HEK293 (cell line): ENCODE measurements around the gene CDK14.

Experiments used
- CTCF ChIA-PET: fragments of 350-600 bp; formaldehyde crosslinking; extraction: SDS; loops from one replicate; lab custom pipeline; 2021; ENCODE audit warnings: antibody characterized with exemption; lab: Yijun Ruan, JAX
- POLR2A ChIA-PET: fragments of 300-600 bp; formaldehyde crosslinking; extraction: SDS; loops from one replicate; lab custom pipeline; 2020; ENCODE audit warnings: antibody characterized with exemption, inconsistent platforms; lab: Yijun Ruan, JAX
- H3K27ac ChIP-seq: fragments of 200-500 bp; sonication (Bioruptor generic); 2 replicates; pipeline ENCODE4 v1.5.1; 2014; ENCODE audit warnings: low read depth, low read length, control low read depth, inconsistent platforms; ENCODE audit errors: extremely low read depth
- H3K36me3 ChIP-seq, 2 experiments: fragments of 200-500 bp in 1 of 2; sonication (Bioruptor generic) in 1 of 2; 1 replicate in 1 of 2; 2 replicates in 1 of 2; pipeline ENCODE4 v1.5.1; 2014 to 2017; ENCODE audit warnings: inconsistent platforms in 2 of 2, low read length in 2 of 2; ENCODE audit not compliant: control insufficient read depth in 2 of 2, insufficient read depth in 1 of 2
- H3K4me1 ChIP-seq: fragments of 200-500 bp; sonication (Bioruptor generic); 2 replicates; pipeline ENCODE4 v1.5.1; 2014; ENCODE audit warnings: mild to moderate bottlenecking, low read length, inconsistent platforms; ENCODE audit not compliant: control insufficient read depth, insufficient read depth
- H3K4me3 ChIP-seq: 2 replicates; pipeline ENCODE4 v1.5.1; 2011; ENCODE audit warnings: low read depth, mild to moderate bottlenecking, control low read depth, low read length, moderate library complexity
- H3K9me3 ChIP-seq: fragments of 200-500 bp; sonication (Bioruptor generic); 2 replicates; pipeline ENCODE4 v1.5.1; 2014; ENCODE audit warnings: low read depth, low read length, inconsistent platforms; ENCODE audit not compliant: control insufficient read depth, insufficient read depth
- FEZF1 ChIP-seq: fragments of 450-650 bp; formaldehyde crosslinking; IDR thresholded peaks from 2 replicates; pipeline ENCODE4 v1.5.1; 2016; ENCODE audit warnings: missing biosample characterization, missing genetic modification characterization
- HIC1 ChIP-seq: fragments of 450-650 bp; formaldehyde crosslinking; IDR thresholded peaks from 2 replicates; pipeline ENCODE4 v1.5.1; 2016; ENCODE audit warnings: missing biosample characterization, missing genetic modification characterization
- OSR2 ChIP-seq: fragments of 450-650 bp; formaldehyde crosslinking; IDR thresholded peaks from 2 replicates; pipeline ENCODE4 v1.5.1; 2016; ENCODE audit warnings: missing biosample characterization, missing genetic modification characterization
- OVOL3 ChIP-seq: fragments of 450-650 bp; formaldehyde crosslinking; IDR thresholded peaks from 2 replicates; pipeline ENCODE4 v1.5.1; 2016; ENCODE audit warnings: missing biosample characterization, missing genetic modification characterization
- PRDM6 ChIP-seq: fragments of 450-650 bp; formaldehyde crosslinking; IDR thresholded peaks from 2 replicates; pipeline ENCODE4 v1.5.1; 2017; ENCODE audit warnings: missing biosample characterization, missing genetic modification characterization
- RBAK ChIP-seq: fragments of 450-650 bp; formaldehyde crosslinking; IDR thresholded peaks from 2 replicates; pipeline ENCODE4 v1.5.1; 2016; ENCODE audit warnings: missing biosample characterization, missing genetic modification characterization
- SALL2 ChIP-seq: fragments of 450-650 bp; formaldehyde crosslinking; IDR thresholded peaks from 2 replicates; pipeline ENCODE4 v1.5.0; 2017; ENCODE audit warnings: missing biosample characterization, mild to moderate bottlenecking, missing genetic modification characterization, borderline replicate concordance
- SETDB1 ChIP-seq: IDR thresholded peaks from one replicate; pipeline ENCODE4 v1.6.1; 2017; ENCODE audit warnings: mild to moderate bottlenecking, low read length, moderate library complexity, mixed read lengths; ENCODE audit not compliant: insufficient read length
- SP7 ChIP-seq: fragments of 450-650 bp; formaldehyde crosslinking; IDR thresholded peaks from 2 replicates; pipeline ENCODE4 v1.5.1; 2016; ENCODE audit warnings: missing biosample characterization, missing genetic modification characterization
- TCF7L2 ChIP-seq: IDR thresholded peaks from 2 replicates; pipeline ENCODE4 v1.6.1; 2011; ENCODE audit warnings: low read depth, mild to moderate bottlenecking, inconsistent platforms, low read length, moderate library complexity, borderline replicate concordance
- TRIM28 ChIP-seq: IDR thresholded peaks from 2 replicates; pipeline ENCODE4 v1.6.1; 2011; ENCODE audit warnings: low read length, control low read depth, borderline replicate concordance
- ZBTB1 ChIP-seq: fragments of 450-650 bp; formaldehyde crosslinking; IDR thresholded peaks from 2 replicates; pipeline ENCODE4 v1.5.1; 2016; ENCODE audit warnings: missing biosample characterization, missing genetic modification characterization
- ZBTB10 ChIP-seq: fragments of 450-650 bp; formaldehyde crosslinking; IDR thresholded peaks from 2 replicates; pipeline ENCODE4 v1.5.1; 2016; ENCODE audit warnings: missing biosample characterization, missing genetic modification characterization
- ZBTB44 ChIP-seq: fragments of 450-650 bp; IDR thresholded peaks from 2 replicates; pipeline ENCODE4 v1.5.1; 2018; ENCODE audit warnings: missing biosample characterization, mild to moderate bottlenecking, missing genetic modification characterization
- ZBTB48 ChIP-seq: fragments of 450-650 bp; formaldehyde crosslinking; IDR thresholded peaks from 2 replicates; pipeline ENCODE4 v1.5.1; 2016; ENCODE audit warnings: missing biosample characterization, missing genetic modification characterization
- ZBTB8A ChIP-seq: fragments of 450-650 bp; formaldehyde crosslinking; IDR thresholded peaks from 2 replicates; pipeline ENCODE4 v1.5.1; 2016; ENCODE audit warnings: missing biosample characterization, missing genetic modification characterization
- ZFP3 ChIP-seq: fragments of 450-650 bp; formaldehyde crosslinking; IDR thresholded peaks from 2 replicates; pipeline ENCODE4 v1.5.1; 2016; ENCODE audit warnings: low read depth, missing biosample characterization, missing genetic modification characterization
- ZFP69B ChIP-seq: fragments of 450-650 bp; formaldehyde crosslinking; IDR thresholded peaks from 2 replicates; pipeline ENCODE4 v1.5.1; 2016; ENCODE audit warnings: missing biosample characterization, missing genetic modification characterization
- ZNF184 ChIP-seq: fragments of 450-650 bp; IDR thresholded peaks from 2 replicates; pipeline ENCODE4 v1.5.1; 2018; ENCODE audit warnings: missing biosample characterization, mild to moderate bottlenecking, missing genetic modification characterization
- ZNF214 ChIP-seq: fragments of 450-650 bp; formaldehyde crosslinking; IDR thresholded peaks from 2 replicates; pipeline ENCODE4 v1.5.1; 2017; ENCODE audit warnings: missing biosample characterization, mild to moderate bottlenecking, missing genetic modification characterization, borderline replicate concordance
- ZNF23 ChIP-seq: fragments of 450-650 bp; formaldehyde crosslinking; IDR thresholded peaks from 2 replicates; pipeline ENCODE4 v1.5.1; 2016; ENCODE audit warnings: missing biosample characterization, missing genetic modification characterization, borderline replicate concordance
- ZNF248 ChIP-seq: fragments of 450-650 bp; formaldehyde crosslinking; IDR thresholded peaks from 2 replicates; pipeline ENCODE4 v1.5.1; 2017; ENCODE audit warnings: missing biosample characterization, missing genetic modification characterization
- ZNF600 ChIP-seq: fragments of 450-650 bp; formaldehyde crosslinking; IDR thresholded peaks from 2 replicates; pipeline ENCODE4 v1.5.1; 2016; ENCODE audit warnings: missing biosample characterization, missing genetic modification characterization
- ZNF660 ChIP-seq: fragments of 450-650 bp; IDR thresholded peaks from 2 replicates; pipeline ENCODE4 v1.5.1; 2018; ENCODE audit warnings: missing biosample characterization, mild to moderate bottlenecking, missing genetic modification characterization
- ZNF792 ChIP-seq: fragments of 450-650 bp; formaldehyde crosslinking; IDR thresholded peaks from 2 replicates; pipeline ENCODE4 v1.5.1; 2016; ENCODE audit warnings: missing biosample characterization, missing genetic modification characterization
- ZNF830 ChIP-seq: fragments of 450-650 bp; IDR thresholded peaks from 2 replicates; pipeline ENCODE4 v1.5.0; 2018; ENCODE audit warnings: missing biosample characterization, missing genetic modification characterization, low read depth, mild to moderate bottlenecking, moderate library complexity
- ZSCAN16 ChIP-seq: fragments of 450-650 bp; formaldehyde crosslinking; IDR thresholded peaks from 2 replicates; pipeline ENCODE4 v1.5.1; 2016; ENCODE audit warnings: missing biosample characterization, missing genetic modification characterization

The CDK14 gene

GRCh38 chr7:91242097-91242844 is 646.1 kb downstream of the CDK14 start:
- no peaks in the 10 kb centered on the region for H3K4me1 ChIP-seq
- no peaks in the 10 kb centered on the region for H3K9me3 ChIP-seq
- 0 out of 2 replicates have a peak, but pooled peaks have one; percentile 48 for TF ChIP-seq ZNF184
- TF ChIP-seq ZFP69B, result no peak
- peak; percentile 77 for TF ChIP-seq OSR2 (tag by site-specific recombination)
- TF ChIP-seq ZBTB44 (tag by site-specific recombination), result peak; percentile 60; the same call in 1 of the 2 replicates
- peak; percentile 72; the same call in 1 of the 2 replicates for TF ChIP-seq ZBTB48 (tag by site-specific recombination)
- 0 out of 2 replicates have a peak, but pooled peaks have one; percentile 55 for TF ChIP-seq HIC1 (tag by site-specific recombination)
- peak; percentile 83 for TF ChIP-seq TCF7L2
- TF ChIP-seq TRIM28, result peak; percentile 21; the same call in 1 of the 2 replicates
- TF ChIP-seq ZBTB10, result no peak
- TF ChIP-seq PRDM6 (tag by site-specific recombination), result peak; percentile 77
- peak; percentile 72 for TF ChIP-seq SP7
- TF ChIP-seq ZNF248, result no peak
- peak; percentile 22; the same call in 1 of the 2 replicates for TF ChIP-seq FEZF1
- no peak overlapping the region for H3K27ac ChIP-seq
- POLR2A ChIA-PET, result no interaction called here
- no peaks in the 10 kb centered on the region for H3K36me3 ChIP-seq
- CTCF ChIA-PET, result interaction anchor here (1.2 kb wide), 1 partner anchor 14 kb away, joined by 3 read pairs; no protein-coding TSS in a partner anchor
- no peak overlapping the region for H3K4me3 ChIP-seq

- no peaks in the 10 kb centered on the region for H3K36me3 ChIP-seq
- CTCF ChIA-PET, result interaction anchor here (0.6 to 1.2 kb wide), 2 partner anchors 15 to 1398 kb away, joined by 3 read pairs; no protein-coding TSS in a partner anchor
- no peaks in the 10 kb centered on the region for H3K9me3 ChIP-seq
- POLR2A ChIA-PET, result no interaction called here
- no peak overlapping the region for H3K4me3 ChIP-seq
- H3K27ac ChIP-seq, result no peak overlapping the region
- no peaks in the 10 kb centered on the region for H3K4me1 ChIP-seq
- TF ChIP-seq ZNF792 (tag by site-specific recombination) (no peak), ZNF600 (no peak), ZSCAN16 (tag by site-specific recombination) (no peak), ZBTB1 (tag by site-specific recombination) (no peak), ZNF830 (tag by site-specific recombination) (no peak), ZNF660 (tag by site-specific recombination) (no peak), OVOL3 (tag by site-specific recombination) (no peak), SALL2 (tag by site-specific recombination) (no peak), RBAK (no peak), ZFP3 (tag by site-specific recombination) (no peak), SETDB1 (no peak), ZNF214 (tag by site-specific recombination) (no peak), ZBTB8A (no peak), FEZF1 (no peak), ZNF23 (tag by site-specific recombination) (no peak)
These were observed 647.6 kb downstream of the CDK14 start for GRCh38 chr7:91243591-91244301.
